GM12878 (cell line): ENCODE data around the gene FAM210A.

Experiments
- CTCF ChIP-seq, 3 experiments: IDR thresholded peaks in 2 of 3; conservative IDR thresholded peaks in 1 of 3; 2 replicates each; pipeline ENCODE4 v1.5.1; 2011; ENCODE audit warnings: low read depth in 3 of 3, low read length in 3 of 3, mild to moderate bottlenecking in 3 of 3, control low read depth in 2 of 3, moderate library complexity in 2 of 3, inconsistent platforms in 1 of 3, mixed read lengths in 1 of 3; ENCODE audit not compliant: control insufficient read depth in 2 of 3, insufficient read depth in 1 of 3; ENCODE audit errors: extremely low read depth in 1 of 3
- JUND ChIP-seq: IDR thresholded peaks from 2 replicates; pipeline ENCODE4 v1.6.1; 2012; ENCODE audit warnings: low read depth, mild to moderate bottlenecking, low read length, improper control_type of control experiment, moderate library complexity
- PKNOX1 ChIP-seq: fragments of 450-650 bp; IDR thresholded peaks from 2 replicates; pipeline ENCODE4 v1.6.1; 2016; ENCODE audit warnings: mild to moderate bottlenecking
- SMAD5 ChIP-seq: IDR thresholded peaks from 2 replicates; pipeline ENCODE4 v1.6.1; 2016; ENCODE audit warnings: antibody characterized with exemption, low read depth
- ZNF274 ChIP-seq: IDR thresholded peaks from one replicate; pipeline ENCODE4 v1.8.0; 2011; ENCODE audit not compliant: insufficient read length, insufficient read depth

GRCh38 chr18:13618760-13619438, 107.5 kb downstream of the FAM210A start:
- TF ChIP-seq JUND (no peak), SMAD5 (no peak), PKNOX1 (no peak), ZNF274 (no peak), CTCF (IDR thresholded peaks at IDR 0.05 in 2 of 3, conservative IDR thresholded peaks at IDR 0.05 in 1 of 3; ENCODE audit: control insufficient read depth in 2 of 3, extremely low read depth in 1 of 3, insufficient read depth in 1 of 3, low read depth in 3 of 3, low read length in 3 of 3) (no peak)
